GM19455 (cell line): Measurements from ENCODE around the gene LAMA4.

Source experiments
- ATAC-seq: cut with Tn5 transposase; IDR thresholded peaks from one replicate; pipeline ENCODE4 v1.9.1; 2021; ENCODE audit not compliant: unreplicated experiment

Gene LAMA4

GRCh38 chr6:112243861-112244827, 10.2 kb downstream of the LAMA4 start:
- no peak for ATAC-seq

- no peak for ATAC-seq
Observed at GRCh38 chr6:112241820-112242429, 12.4 kb downstream of the LAMA4 start.

GRCh38 chr6:112237595-112237994, 16.8 kb downstream of the LAMA4 start:
- ATAC-seq, result no peak

- no peak for ATAC-seq
Observed at GRCh38 chr6:112237066-112237465, 17.3 kb downstream of the LAMA4 start.

GRCh38 chr6:112235956-112236355, 18.4 kb downstream of the LAMA4 start:
- ATAC-seq, result no peak

GRCh38 chr6:112234601-112235000, 19.8 kb downstream of the LAMA4 start:
- no peak for ATAC-seq

GRCh38 chr6:112233847-112234246, 20.5 kb downstream of the LAMA4 start:
- ATAC-seq, result no peak

GRCh38 chr6:112232845-112233256, 21.5 kb downstream of the LAMA4 start:
- ATAC-seq, result no peak

GRCh38 chr6:112231594-112232060, 22.7 kb downstream of the LAMA4 start:
- ATAC-seq, result no peak

- no peak for ATAC-seq
Observed at GRCh38 chr6:112231164-112231563, 23.2 kb downstream of the LAMA4 start.

GRCh38 chr6:112228480-112229332, 25.7 kb downstream of the LAMA4 start:
- no peak for ATAC-seq

- ATAC-seq, result no peak
Observed at GRCh38 chr6:112227992-112228391, 26.4 kb downstream of the LAMA4 start.

- no peak for ATAC-seq
Observed at GRCh38 chr6:112227411-112227810, 27.0 kb downstream of the LAMA4 start.

- ATAC-seq, result no peak
Observed at GRCh38 chr6:112225691-112226090, 28.7 kb downstream of the LAMA4 start.

- ATAC-seq, result no peak
Observed at GRCh38 chr6:112224088-112224487, 30.3 kb downstream of the LAMA4 start.

- no peak for ATAC-seq
Observed at GRCh38 chr6:112223070-112223861, 31.1 kb downstream of the LAMA4 start.

- no peak for ATAC-seq
Observed at GRCh38 chr6:112221981-112222852, 32.1 kb downstream of the LAMA4 start.

- ATAC-seq, result no peak
Observed at GRCh38 chr6:112221561-112221960, 32.8 kb downstream of the LAMA4 start.

GRCh38 chr6:112218563-112218962, 35.8 kb downstream of the LAMA4 start:
- no peak for ATAC-seq
